Activated naive CD8-positive, alpha-beta T cell treated with anti-CD3 and anti-CD28 coated beads, Interleukin-2, amount 50 U/mL, for 16 hours (primary cell): ENCODE measurements around the gene MRPS11.
"Not testable (repeated sequence)": the region's sequence is repeated elsewhere in the genome, so short reads cannot be mapped to it uniquely, and the experiment has no call there.

Experiments
- DNase-seq: peaks from one replicate; pipeline ENCODE4 v3.0.0-alpha.2; 2020; ENCODE audit warnings: low read depth, low spot score

Gene MRPS11

DNA sequence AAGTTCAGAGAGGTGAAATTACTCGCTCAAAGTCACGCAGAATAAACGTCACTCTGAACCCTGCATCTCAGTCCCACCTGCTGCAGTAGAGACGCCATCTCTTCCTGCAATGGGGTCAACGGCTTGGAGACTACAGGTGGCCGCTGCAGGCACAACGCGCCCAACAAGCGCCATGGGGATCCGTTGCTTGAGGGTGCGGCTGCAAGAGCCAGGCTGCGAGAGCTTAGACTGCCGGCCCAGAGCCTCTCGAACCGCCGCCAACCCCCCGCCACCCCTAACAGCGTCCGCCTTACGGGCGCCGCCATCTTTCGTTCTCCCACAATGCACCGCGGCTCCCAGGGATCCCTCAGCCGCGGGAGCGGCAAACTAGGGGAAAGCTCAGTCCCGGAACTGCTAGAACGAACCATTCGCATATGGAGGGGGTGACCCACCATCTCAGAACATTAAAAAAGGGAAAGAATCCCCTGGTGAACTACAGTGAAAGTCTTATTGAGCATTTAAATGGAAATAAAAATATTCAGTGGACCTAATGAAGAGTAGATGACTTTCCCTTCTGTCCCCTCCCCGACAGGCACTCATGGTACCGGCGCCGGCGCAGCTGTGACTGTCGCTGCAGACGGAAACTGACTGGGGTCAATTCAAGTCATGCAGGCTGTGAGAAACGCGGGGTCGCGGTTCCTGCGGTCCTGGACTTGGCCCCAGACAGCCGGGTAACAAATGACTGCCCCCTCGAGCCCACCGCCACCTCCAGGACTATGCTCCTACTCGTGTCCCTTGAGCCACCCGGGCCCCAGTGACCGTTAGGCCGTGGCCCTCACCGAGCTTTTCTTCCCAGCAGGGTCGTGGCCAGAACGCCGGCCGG lies at the start of gene MRPS11, which contains the start of gene MRPL46:
Gene MRPS11 (plus strand): TSS at position 636 of the 862 bp plus-strand sequence. CDS start 10 bp downstream, at position 646.
Gene MRPL46 (minus strand): TSS at position 316 of the 862 bp plus-strand sequence. CDS start 11 bp downstream, at position 305.
- DNase-seq, result peak; percentile 81

GRCh38 chr15:88419830-88420229 lies 47.7 kb upstream of the MRPS11 start:
- DNase-seq, result no peak

GRCh38 chr15:88423331-88423730 lies 44.2 kb upstream of the MRPS11 start:
- no peak for DNase-seq

DNA sequence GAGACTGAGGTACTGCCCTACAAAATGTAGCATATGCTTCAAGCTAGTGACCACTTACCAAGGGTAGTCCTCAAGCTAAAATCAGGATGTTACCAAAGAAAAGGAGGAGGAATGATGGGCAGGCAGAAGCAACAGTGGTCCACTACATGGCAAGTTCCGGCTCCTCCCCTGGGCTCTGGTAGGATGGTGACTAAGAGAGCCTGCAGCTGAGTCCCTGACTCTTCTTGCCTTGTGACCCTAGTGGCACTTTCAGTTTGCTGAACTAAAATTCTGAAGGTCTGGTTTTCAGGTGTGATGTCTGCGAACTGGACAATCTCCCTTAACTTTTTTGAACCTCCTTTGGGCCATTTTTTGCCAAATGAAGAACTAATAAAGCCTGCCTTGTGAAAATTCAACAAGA lies 41.2 kb upstream of the MRPS11 start:
- no peak for DNase-seq

GRCh38 chr15:88428053-88428452 lies 39.5 kb upstream of the MRPS11 start:
- DNase-seq, result no peak

GRCh38 chr15:88428805-88429605 lies 38.5 kb upstream of the MRPS11 start:
- no peak for DNase-seq

GRCh38 chr15:88430051-88430450 lies 37.5 kb upstream of the MRPS11 start:
- no peak for DNase-seq

DNA sequence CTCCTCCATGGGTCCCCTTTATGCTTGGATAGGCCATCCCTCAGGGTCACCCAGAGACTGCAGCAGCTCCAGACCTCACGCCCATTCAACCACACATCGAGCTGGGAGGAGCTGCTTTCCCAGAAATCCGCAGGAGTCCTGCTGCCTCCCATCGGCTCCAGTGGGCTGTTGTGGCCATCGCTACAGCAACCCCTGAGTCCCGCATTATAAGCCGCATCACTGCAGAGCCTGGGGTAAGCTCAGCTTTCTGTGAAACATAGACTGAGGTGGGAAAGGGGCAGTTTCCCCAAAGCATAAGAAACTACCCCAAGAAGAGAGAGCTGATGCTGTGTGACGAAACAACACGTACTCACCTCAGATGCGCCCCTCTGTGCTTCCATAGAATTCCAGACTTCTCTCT lies 36.1 kb upstream of the MRPS11 start:
- DNase-seq, result no peak

- no peak for DNase-seq
These were observed 34.3 kb upstream of the MRPS11 start for GRCh38 chr15:88433046-88433685.

- not testable (repeated sequence) for DNase-seq
These were observed 33.4 kb upstream of the MRPS11 start for GRCh38 chr15:88434106-88434505.

DNA sequence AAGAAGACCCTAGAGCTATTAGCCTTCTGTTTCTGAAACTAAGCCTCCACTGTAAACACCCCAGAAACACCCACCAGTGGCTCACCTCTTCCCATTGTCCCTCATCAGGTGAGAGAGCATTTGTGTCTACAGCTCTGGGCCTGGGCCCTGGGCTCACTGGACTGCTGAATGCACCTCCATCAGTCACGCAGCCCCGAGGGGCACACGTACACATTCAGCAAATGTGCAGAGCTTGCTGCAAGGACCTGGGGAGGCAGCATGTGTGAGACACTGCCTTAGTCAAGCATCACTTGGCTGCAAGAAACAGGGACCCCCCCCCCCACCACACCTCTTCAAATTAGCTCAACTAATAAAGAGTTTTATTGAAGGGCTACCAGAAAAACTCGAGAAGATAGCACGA lies 29.3 kb upstream of the MRPS11 start:
- DNase-seq, result no peak

DNA sequence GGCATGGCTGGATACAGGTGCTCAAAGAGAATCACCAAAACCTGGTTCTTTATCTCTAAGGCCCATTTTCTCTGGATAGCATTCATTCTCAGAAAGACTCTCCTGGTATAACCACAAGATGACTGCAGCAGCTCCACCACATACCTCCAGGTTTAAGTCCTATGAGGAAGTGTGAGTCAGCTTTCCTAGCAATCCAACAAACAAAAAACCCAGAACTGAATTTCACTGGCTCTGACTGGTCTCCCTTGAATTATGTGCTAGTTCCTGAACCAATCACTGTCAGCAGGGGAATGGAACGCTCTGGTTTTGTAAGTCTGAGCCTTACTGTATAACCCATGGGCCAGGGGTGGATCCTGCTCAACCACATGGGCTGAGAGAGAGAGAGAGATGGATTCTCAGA lies 27.5 kb upstream of the MRPS11 start:
- no peak for DNase-seq

GRCh38 chr15:88441076-88441730 lies 26.3 kb upstream of the MRPS11 start:
- no peak for DNase-seq

DNA sequence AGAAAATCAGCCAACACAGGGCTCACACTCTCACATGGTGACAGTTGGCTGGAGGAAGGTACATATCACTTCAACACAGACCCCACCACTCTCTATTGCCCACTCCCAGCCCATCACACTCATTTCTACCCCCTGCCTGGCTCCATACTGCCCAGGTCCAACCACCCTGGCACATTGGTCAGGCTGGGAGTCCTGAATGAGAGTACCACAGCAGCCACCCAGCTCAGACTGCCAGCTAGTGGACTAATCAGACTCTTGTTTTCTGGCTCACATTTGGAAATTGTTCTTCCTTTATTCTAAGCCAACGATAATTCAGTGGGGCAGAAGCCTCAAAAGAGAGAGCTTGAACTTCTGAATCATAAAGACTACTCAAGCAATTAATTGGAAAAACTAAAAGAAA lies 20.3 kb upstream of the MRPS11 start:
- no peak for DNase-seq

GRCh38 chr15:88447741-88448140 lies 19.8 kb upstream of the MRPS11 start:
- no peak for DNase-seq

GRCh38 chr15:88448991-88449461 lies 18.5 kb upstream of the MRPS11 start:
- no peak for DNase-seq

DNA sequence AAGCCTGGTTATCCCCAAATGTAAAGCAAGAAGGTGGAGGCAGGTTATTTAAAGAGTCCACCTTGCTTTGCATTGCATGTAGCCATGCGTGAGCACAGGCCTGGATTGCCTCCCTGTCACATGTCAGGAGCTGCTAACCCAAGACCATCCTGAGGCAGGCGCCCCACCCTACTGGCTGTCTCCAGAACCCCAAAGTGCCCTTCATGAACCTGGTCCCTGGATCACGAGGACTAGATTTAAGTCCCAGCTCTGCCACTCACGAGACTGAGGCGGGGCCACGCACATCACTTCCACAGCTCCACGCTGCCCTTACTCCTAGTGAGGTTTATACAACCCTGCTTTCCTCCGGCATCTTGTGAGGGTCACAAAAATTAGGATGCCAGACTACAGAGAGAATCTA lies 17.9 kb upstream of the MRPS11 start:
- DNase-seq, result no peak

DNA sequence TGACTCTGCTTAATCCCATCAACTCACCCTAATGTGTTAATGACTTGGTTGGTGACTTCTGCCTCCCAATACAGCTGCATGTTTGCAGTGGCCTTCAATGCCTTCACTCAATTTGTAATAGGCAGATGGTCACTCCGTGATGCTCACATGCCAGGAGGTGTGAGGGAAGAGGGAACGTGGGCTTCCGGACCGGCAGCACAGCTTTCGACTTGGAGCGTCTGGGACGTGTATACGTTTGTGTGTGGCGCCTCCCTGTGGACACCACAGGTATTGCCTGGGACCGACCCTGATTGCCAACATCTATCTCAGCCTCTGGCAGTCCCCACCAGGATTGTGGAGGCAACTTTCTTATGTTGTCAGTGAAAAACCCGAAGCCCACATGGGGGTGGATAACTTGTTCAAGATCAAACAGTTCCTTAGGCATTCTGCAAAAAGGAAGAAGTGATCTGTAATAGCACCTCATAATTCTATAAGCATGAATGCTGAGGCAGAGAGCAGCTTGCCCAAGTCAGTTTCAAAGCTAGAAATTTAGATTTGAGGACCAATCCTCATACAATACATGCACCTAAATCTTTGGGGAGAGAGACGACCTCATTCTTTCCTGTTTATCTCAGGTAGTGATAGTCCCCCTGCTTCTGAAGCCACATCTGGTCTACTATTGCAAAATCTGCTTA lies 17.2 kb upstream of the MRPS11 start:
- peak; percentile 25 for DNase-seq

DNA sequence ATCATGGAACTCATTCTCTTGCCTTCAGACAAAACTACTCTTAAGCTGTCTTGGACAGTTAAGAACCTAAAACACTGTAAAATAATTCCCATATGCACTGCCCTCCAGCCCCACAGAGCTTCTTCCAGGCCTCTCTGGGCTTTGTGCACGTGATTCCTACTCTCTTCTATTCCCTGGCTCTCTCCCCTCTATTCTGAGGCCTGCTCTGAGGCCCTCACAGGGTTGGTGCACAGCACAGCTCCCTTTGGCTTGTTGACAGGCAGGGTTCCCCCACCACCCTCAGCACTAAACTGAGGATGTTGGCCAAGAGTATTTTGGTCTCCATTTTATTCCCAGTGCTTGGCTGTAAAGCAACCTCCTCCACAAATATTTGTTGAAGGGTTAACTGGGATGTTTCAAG lies 13.9 kb upstream of the MRPS11 start:
- no peak for DNase-seq

DNA sequence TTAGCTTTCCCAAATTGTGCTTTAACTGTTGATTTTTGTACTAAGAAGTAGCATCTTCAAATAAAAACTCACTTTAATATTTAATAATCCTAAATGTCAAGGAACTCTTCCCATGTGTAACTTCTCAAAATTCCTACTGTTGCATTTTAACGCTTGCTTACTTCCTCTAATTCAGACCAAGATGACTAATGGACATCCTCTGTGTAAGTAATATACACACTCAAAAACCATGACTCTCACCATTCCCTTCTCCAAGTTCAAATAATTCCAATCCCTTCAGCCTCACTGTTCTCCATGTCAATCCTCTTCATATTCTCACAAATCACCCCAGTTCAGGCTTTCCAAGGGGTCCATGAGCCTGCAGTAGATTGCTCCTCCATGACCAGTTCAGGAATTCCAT lies 13.3 kb upstream of the MRPS11 start:
- DNase-seq, result no peak
